H9 (cell line): ENCODE results near the gene COG2. TPM values are rescaled to one million over a fixed set of nuclear protein-coding genes. Genes with fewer than 3 reads are reported as not detected.

Experiments used
- DNase-seq: peaks from one replicate; pipeline ENCODE4 v3.0.0-alpha.2; 2017
- H2AFZ ChIP-seq: one replicate; pipeline ENCODE4 v1.6.1; 2013; ENCODE audit warnings: mild to moderate bottlenecking, low read length, control low read depth, moderate library complexity
- H2AK5ac ChIP-seq: 2 replicates; pipeline ENCODE4 v1.6.1; 2013; ENCODE audit warnings: low read length, control low read depth, mixed read lengths; ENCODE audit not compliant: insufficient read length
- H2BK120ac ChIP-seq: one replicate; pipeline ENCODE4 v1.6.1; 2013; ENCODE audit warnings: low read depth, mild to moderate bottlenecking, low read length, control low read depth, inconsistent platforms; ENCODE audit not compliant: poor library complexity, severe bottlenecking
- H2BK12ac ChIP-seq: 2 replicates; pipeline ENCODE4 v1.6.1; 2013; ENCODE audit warnings: low read length, control low read depth, mixed read lengths, low read depth; ENCODE audit not compliant: insufficient read length
- H2BK15ac ChIP-seq: 2 replicates; pipeline ENCODE4 v1.6.1; 2013; ENCODE audit warnings: low read depth, low read length, control low read depth
- H2BK20ac ChIP-seq: one replicate; pipeline ENCODE4 v1.6.1; 2013; ENCODE audit warnings: low read depth, mild to moderate bottlenecking, low read length, control low read depth, inconsistent platforms; ENCODE audit not compliant: poor library complexity, severe bottlenecking
- H2BK5ac ChIP-seq: 2 replicates; pipeline ENCODE4 v1.6.1; 2013; ENCODE audit warnings: low read length, control low read depth, mixed read lengths; ENCODE audit not compliant: insufficient read length
- H3K14ac ChIP-seq: 2 replicates; pipeline ENCODE4 v1.6.1; 2013; ENCODE audit warnings: low read length, control low read depth; ENCODE audit not compliant: insufficient read depth
- H3K18ac ChIP-seq: 2 replicates; pipeline ENCODE4 v1.6.1; 2013; ENCODE audit warnings: low read depth, mild to moderate bottlenecking, mixed read lengths, low read length, control low read depth; ENCODE audit not compliant: insufficient read length
- H3K23ac ChIP-seq: 2 replicates; pipeline ENCODE4 v1.6.1; 2013; ENCODE audit warnings: low read length, control low read depth, mixed read lengths, low read depth; ENCODE audit not compliant: insufficient read length
- H3K23me2 ChIP-seq: 2 replicates; pipeline ENCODE4 v1.6.1; 2013; ENCODE audit warnings: low read depth, mild to moderate bottlenecking, mixed read lengths, low read length, control low read depth; ENCODE audit not compliant: insufficient read length, poor library complexity, severe bottlenecking
- H3K27ac ChIP-seq: 2 replicates; pipeline ENCODE4 v1.5.1; 2013; ENCODE audit warnings: low read length, control low read depth, mixed read lengths, low read depth; ENCODE audit not compliant: insufficient read length
- H3K27me3 ChIP-seq: 2 replicates; pipeline ENCODE4 v1.6.1; 2013; ENCODE audit warnings: low read length, control low read depth, inconsistent platforms; ENCODE audit not compliant: insufficient read depth
- H3K4ac ChIP-seq: 2 replicates; pipeline ENCODE4 v1.6.1; 2013; ENCODE audit warnings: low read depth, mild to moderate bottlenecking, control low read depth, inconsistent platforms, low read length, moderate library complexity
- H3K4me1 ChIP-seq: 2 replicates; pipeline ENCODE4 v1.6.1; 2013; ENCODE audit warnings: low read length, control low read depth, inconsistent platforms; ENCODE audit not compliant: insufficient read depth
- H3K4me2 ChIP-seq: 2 replicates; pipeline ENCODE4 v1.6.1; 2013; ENCODE audit warnings: low read length, control low read depth, mixed read lengths; ENCODE audit not compliant: insufficient read length, insufficient read depth
- H3K56ac ChIP-seq: 2 replicates; pipeline ENCODE4 v1.6.1; 2013; ENCODE audit warnings: low read depth, mild to moderate bottlenecking, mixed read lengths, low read length, control low read depth; ENCODE audit not compliant: insufficient read length
- H3K79me1 ChIP-seq: 2 replicates; pipeline ENCODE4 v1.6.1; 2013; ENCODE audit warnings: low read depth, mild to moderate bottlenecking, moderate library complexity, low read length, control low read depth, inconsistent platforms; ENCODE audit not compliant: insufficient read depth, poor library complexity, severe bottlenecking
- H3K79me2 ChIP-seq: 2 replicates; pipeline ENCODE4 v1.6.1; 2013; ENCODE audit warnings: low read length, control low read depth, inconsistent platforms; ENCODE audit not compliant: insufficient read depth
- H3K9ac ChIP-seq: 2 replicates; pipeline ENCODE4 v1.6.1; 2013; ENCODE audit warnings: low read length, control low read depth, mixed read lengths; ENCODE audit not compliant: insufficient read length; ENCODE audit errors: extremely low read depth
- H3K9me3 ChIP-seq: one replicate; pipeline ENCODE4 v1.6.1; 2013; ENCODE audit warnings: low read depth, low read length, inconsistent platforms; ENCODE audit not compliant: control insufficient read depth
- H3T11ph ChIP-seq: one replicate; pipeline ENCODE4 v1.6.1; 2013; ENCODE audit warnings: mild to moderate bottlenecking, low read length, control low read depth, inconsistent platforms
- H4K20me1 ChIP-seq: one replicate; pipeline ENCODE4 v1.6.1; 2013; ENCODE audit not compliant: control insufficient read depth, insufficient read length, insufficient read depth
- H4K5ac ChIP-seq: 2 replicates; pipeline ENCODE4 v1.6.1; 2013; ENCODE audit warnings: low read depth, mild to moderate bottlenecking, mixed read lengths, low read length, control low read depth; ENCODE audit not compliant: insufficient read length
- H4K8ac ChIP-seq: replicated peaks from 2 replicates; pipeline ENCODE4 v1.6.1; 2013; ENCODE audit warnings: low read length, control low read depth, mixed read lengths, low read depth; ENCODE audit not compliant: insufficient read length
- H4K91ac ChIP-seq: 2 replicates; pipeline ENCODE4 v1.6.1; 2013; ENCODE audit warnings: low read depth, mild to moderate bottlenecking, moderate library complexity, mixed read lengths, low read length, control low read depth; ENCODE audit not compliant: insufficient read length
- H3K27ac Mint-ChIP-seq, 3 experiments: 2 replicates in 2 of 3; 3 replicates in 1 of 3; pipeline ENCODE4 v1.8.0; 2020 to 2021; ENCODE audit warnings: mixed read lengths in 3 of 3, mild to moderate bottlenecking in 1 of 3, moderate library complexity in 1 of 3
- H3K27me3 Mint-ChIP-seq: 2 replicates; pipeline ENCODE4 v1.8.0; 2021; ENCODE audit warnings: low read depth, mild to moderate bottlenecking, moderate library complexity, mixed read lengths
- H3K36me3 Mint-ChIP-seq, 3 experiments: 2 replicates in 2 of 3; 3 replicates in 1 of 3; pipeline ENCODE4 v1.8.0; 2020 to 2021; ENCODE audit warnings: low read depth in 3 of 3, mixed read lengths in 3 of 3; ENCODE audit not compliant: insufficient read depth in 1 of 3
- H3K4me1 Mint-ChIP-seq, 2 experiments: 2 replicates each; pipeline ENCODE4 v1.8.0; 2020; ENCODE audit warnings: mixed read lengths in 2 of 2
- H3K4me3 Mint-ChIP-seq, 2 experiments: 2 replicates in 1 of 2; 3 replicates in 1 of 2; pipeline ENCODE4 v1.8.0; 2020 to 2021; ENCODE audit warnings: mild to moderate bottlenecking in 2 of 2, mixed read lengths in 2 of 2, moderate library complexity in 1 of 2
- H3K9me3 Mint-ChIP-seq, 2 experiments: 2 replicates in 1 of 2; 3 replicates in 1 of 2; pipeline ENCODE4 v1.8.0; 2020; ENCODE audit warnings: mild to moderate bottlenecking in 2 of 2, mixed read lengths in 2 of 2, moderate library complexity in 1 of 2
- WGBS: extraction: QIAGEN DNeasy Blood & Tissue Kit; methylation state at CpG from one replicate; pipeline ENCODE4 v1.1.7; 2013; ENCODE audit warnings: missing lambda C conversion rate, low lambda C conversion rate, mixed read lengths; ENCODE audit not compliant: insufficient read length; ENCODE audit errors: extremely low coverage; 5-methylcytosine and 5-hydroxymethylcytosine counted together
- long read RNA-seq: library from polyadenylated mRNA; unstranded; transcript quantifications from one replicate; pipeline ENCODE4 v2.0.0, GENCODE V29; 2020
- total RNA-seq: library from RNA; stranded (reverse); gene quantifications from 2 replicates; pipeline ENCODE4 v1.2.1, GENCODE V29; 2021
- TF ChIP-seq, protein P1 (sequence below): fragments of 200-600 bp; sonication (generic); conservative IDR thresholded peaks from 3 replicates; pipeline ENCODE4 v1.8.0; 2021; ENCODE audit warnings: antibody characterized with exemption, mild to moderate bottlenecking

Gene COG2, protein sequence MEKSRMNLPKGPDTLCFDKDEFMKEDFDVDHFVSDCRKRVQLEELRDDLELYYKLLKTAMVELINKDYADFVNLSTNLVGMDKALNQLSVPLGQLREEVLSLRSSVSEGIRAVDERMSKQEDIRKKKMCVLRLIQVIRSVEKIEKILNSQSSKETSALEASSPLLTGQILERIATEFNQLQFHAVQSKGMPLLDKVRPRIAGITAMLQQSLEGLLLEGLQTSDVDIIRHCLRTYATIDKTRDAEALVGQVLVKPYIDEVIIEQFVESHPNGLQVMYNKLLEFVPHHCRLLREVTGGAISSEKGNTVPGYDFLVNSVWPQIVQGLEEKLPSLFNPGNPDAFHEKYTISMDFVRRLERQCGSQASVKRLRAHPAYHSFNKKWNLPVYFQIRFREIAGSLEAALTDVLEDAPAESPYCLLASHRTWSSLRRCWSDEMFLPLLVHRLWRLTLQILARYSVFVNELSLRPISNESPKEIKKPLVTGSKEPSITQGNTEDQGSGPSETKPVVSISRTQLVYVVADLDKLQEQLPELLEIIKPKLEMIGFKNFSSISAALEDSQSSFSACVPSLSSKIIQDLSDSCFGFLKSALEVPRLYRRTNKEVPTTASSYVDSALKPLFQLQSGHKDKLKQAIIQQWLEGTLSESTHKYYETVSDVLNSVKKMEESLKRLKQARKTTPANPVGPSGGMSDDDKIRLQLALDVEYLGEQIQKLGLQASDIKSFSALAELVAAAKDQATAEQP
- 35.7 and 42.2 TPM in 2 replicates for total RNA-seq
- long read RNA-seq, transcript COG2-202 (18 exons, 2,921 nt), result major isoform, 271 of 335 reads
- long read RNA-seq, transcript COG2-201 (18 exons, 2,843 nt), result minor isoform, 29 of 335 reads
- long read RNA-seq, partial matches to known transcripts, result 2 of 335 reads
- long read RNA-seq, other reads (novel, unspliced or antisense), result 33 of 335 reads

DNA sequence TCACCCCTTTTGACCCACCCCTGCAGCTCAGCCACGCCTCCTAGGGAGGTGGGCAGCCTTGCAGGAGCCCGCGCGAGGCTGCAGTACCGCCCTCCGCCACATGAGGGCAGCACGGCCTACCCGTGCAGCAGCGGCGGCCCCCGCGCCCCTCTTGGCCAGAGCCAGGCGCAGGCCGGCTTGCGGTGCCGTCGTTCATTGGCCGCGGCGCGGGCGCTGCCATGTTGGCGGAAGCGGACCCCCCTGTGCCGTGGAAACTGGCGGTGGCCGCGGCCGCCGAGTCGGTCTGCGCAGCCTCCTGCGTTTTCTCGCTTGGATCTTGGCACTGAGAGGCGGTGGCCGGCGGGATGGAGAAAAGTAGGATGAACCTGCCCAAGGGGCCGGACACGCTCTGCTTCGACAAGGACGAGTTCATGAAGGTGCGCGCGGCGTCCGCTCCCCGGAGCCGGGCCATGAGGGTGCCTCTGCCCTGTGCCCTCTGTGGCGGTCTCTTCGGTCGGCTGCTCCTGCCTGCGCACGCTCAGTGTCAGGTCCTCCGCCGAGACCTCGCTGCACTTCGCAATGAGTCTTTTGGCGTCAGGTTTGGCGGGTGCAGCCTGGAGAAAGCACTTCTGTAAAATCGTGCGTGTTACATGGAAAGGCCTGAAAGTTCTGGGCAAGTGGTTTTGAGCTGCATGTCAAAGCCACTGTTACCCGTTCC, at the start of gene COG2:
Gene COG2, plus strand, starts transcription at position 219 of the 697 bp plus-strand sequence. Its CDS starts 126 bp downstream, at position 345.
- Histone ChIP-seq H3K4ac (no peak within 1 kb of the TSS), H2BK120ac (no peak within 1 kb of the TSS), H4K5ac (no peak within 1 kb of the TSS), H3K4me1 (no peaks in the 10 kb centered on the region), H2BK20ac (no peak within 1 kb of the TSS), H4K20me1 (no peaks in the 10 kb centered on the region), H3K18ac (peak within 1 kb of the TSS; percentile 92), H3K23ac (no peak within 1 kb of the TSS), H3K4me2 (peak within 1 kb of the TSS; percentile 99), H3K56ac (no peak within 1 kb of the TSS), H3K9me3 (no peaks in the 10 kb centered on the region), H3K9ac (peak within 1 kb of the TSS; percentile 92), H3K23me2 (peaks cover 5% of the 10 kb centered on the region), H3K14ac (peak within 1 kb of the TSS; percentile 82), H2AFZ (peak within 1 kb of the TSS; percentile 46), H4K91ac (no peak within 1 kb of the TSS), H2AK5ac (no peak within 1 kb of the TSS), H2BK12ac (no peak within 1 kb of the TSS), H3T11ph (no peak within 1 kb of the TSS), H3K27me3 (no peaks in the 10 kb centered on the region), H4K8ac (no peak within 1 kb of the TSS), H3K79me1 (peaks cover 11% of the 10 kb centered on the region), H3K79me2 (peaks cover 28% of the 10 kb centered on the region), H3K27ac (no peak within 1 kb of the TSS), H2BK5ac (no peak within 1 kb of the TSS), H2BK15ac (no peak within 1 kb of the TSS)
- Mint-ChIP-seq H3K4me1 (peaks cover 22 to 34% of the 10 kb centered on the region in 2 experiments), H3K9me3 (no peaks in the 10 kb centered on the region; a peak in 1 of 5 replicates), H3K4me3 (peak within 1 kb of the TSS; percentile 98 to 99), H3K27me3 (peaks cover 9% of the 10 kb centered on the region), H3K27ac (peak within 1 kb of the TSS; percentile 93 to 97 (median 97)), H3K36me3 (peaks cover 0 to 3% (median 0%) of the 10 kb centered on the region in 3 experiments; a peak in 3 of 7 replicates)
- TF ChIP-seq, protein P1, sequence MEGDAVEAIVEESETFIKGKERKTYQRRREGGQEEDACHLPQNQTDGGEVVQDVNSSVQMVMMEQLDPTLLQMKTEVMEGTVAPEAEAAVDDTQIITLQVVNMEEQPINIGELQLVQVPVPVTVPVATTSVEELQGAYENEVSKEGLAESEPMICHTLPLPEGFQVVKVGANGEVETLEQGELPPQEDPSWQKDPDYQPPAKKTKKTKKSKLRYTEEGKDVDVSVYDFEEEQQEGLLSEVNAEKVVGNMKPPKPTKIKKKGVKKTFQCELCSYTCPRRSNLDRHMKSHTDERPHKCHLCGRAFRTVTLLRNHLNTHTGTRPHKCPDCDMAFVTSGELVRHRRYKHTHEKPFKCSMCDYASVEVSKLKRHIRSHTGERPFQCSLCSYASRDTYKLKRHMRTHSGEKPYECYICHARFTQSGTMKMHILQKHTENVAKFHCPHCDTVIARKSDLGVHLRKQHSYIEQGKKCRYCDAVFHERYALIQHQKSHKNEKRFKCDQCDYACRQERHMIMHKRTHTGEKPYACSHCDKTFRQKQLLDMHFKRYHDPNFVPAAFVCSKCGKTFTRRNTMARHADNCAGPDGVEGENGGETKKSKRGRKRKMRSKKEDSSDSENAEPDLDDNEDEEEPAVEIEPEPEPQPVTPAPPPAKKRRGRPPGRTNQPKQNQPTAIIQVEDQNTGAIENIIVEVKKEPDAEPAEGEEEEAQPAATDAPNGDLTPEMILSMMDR, result peak; percentile 100
- peak; percentile 97 for DNase-seq
- WGBS, result no CpG with 5 or more reads among the region's 62 CpGs
